Stimulated activated CD4-positive, alpha-beta T cell treated with anti-CD3 and anti-CD28 coated beads, Interleukin-15, amount 100 ng/mL, for 1 hour (primary cell): ENCODE measurements around the gene ANKRD34A.
"Not testable (repeated sequence)": the region's sequence is repeated elsewhere in the genome, so short reads cannot be mapped to it uniquely, and the experiment has no call there.

Source experiments
- DNase-seq, 2 donors: peaks; one replicate each; pipeline ENCODE4 v3.0.0-alpha.2; 2020; ENCODE audit warnings: low read depth in 1 of 2, low spot score in 1 of 2

The ANKRD34A gene

GRCh38 chr1:145949219-145949618 is 15.2 kb downstream of the ANKRD34A start:
- DNase-seq = no peak

DNA sequence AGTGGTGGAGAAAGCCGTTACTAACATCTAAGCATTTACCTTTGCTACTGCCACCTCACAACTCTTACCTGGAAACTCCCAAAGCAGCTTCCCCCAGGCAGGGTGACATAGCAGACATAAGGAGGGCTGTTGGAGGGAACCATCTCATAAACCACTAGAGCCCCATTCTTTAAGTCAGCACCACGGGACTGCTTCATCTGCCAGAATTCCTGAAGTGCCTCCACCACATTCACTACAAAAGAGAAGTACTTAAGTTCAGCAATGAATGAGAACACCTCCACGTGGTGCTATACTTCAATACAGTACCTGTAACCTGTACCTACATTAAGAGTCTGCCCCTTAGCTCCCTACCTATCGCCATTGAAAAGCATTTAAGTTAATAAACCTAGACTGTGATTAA is 16.8 kb downstream of the ANKRD34A start:
- DNase-seq = no peak

GRCh38 chr1:145946477-145946986 is 17.8 kb downstream of the ANKRD34A start:
- no peak for DNase-seq

DNA sequence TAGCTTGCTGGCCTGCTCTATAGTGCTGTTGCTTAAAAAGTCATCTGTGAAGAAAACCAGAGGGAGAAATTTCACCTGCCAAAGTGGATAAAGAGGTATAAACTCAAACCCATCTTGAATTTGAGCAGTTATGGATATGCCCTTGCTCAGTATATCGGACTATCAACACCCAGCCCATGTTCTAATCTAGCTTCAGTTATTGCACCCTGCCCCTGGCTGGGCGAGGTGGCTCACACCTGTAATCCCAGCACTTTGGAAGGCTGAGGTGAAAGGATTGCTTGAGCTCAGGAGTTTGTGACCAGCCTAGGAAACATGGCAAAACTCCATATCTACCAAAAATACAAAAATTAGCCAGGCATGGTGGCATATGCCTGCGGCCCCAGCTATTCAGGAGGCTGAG is 19.8 kb downstream of the ANKRD34A start:
- DNase-seq = no peak

DNA sequence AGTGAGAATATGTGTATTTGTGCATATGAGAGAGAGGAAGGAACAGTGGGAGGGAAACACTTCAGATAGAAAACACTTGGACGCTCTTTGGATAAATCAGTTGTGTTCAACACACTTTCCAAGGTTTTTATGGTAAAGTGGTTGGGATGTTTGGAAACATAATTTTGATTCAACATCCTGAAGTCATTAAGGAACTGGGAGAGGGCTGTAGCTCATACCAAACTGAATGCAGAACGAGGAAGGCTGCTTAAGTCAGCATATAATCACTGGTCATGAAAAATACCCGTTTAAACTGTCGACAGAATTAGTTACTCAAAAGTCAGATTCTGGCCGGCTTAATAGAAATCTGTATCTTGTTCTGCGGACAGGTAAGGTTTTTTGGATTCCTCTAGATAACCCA is 21.5 kb downstream of the ANKRD34A start:
- no peak for DNase-seq

DNA sequence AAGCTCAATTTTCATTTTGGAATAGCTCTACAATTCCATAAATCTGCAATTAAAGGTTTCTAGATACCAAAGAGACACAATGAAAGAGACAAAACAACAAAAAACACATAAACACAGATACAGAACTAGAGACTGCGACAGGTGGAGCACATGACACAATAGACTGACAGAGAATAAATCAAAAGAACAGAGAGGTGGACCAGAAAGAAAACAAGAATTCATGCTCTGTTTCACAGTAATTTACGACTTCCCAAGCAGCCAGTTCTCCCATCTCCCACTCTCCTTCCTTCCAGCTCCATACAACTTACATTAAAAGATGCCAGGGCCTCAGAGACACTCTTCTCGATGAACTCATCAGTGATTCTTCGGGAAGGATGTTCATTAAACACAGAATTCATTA is 22.0 kb downstream of the ANKRD34A start:
- no peak for DNase-seq

DNA sequence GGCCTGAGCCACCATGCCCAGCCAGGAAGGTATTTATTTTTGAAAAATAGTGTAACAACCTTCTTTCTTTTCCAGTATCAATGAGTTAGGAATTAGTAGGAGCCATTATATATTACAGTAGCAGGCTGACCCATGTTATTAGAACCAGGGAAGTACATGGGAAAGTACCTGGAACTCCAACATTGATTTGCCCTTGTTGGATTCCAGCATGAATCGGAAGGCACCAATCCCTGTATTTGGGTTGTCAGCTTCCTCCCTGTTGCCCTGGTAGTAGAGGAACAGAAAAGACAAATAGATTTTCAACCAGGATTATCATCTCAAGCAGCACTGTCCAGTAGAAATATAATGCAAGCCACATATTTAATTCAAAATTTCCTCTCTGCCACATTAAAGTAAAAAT is 26.9 kb downstream of the ANKRD34A start:
- DNase-seq = no peak

GRCh38 chr1:145936247-145936646 is 28.1 kb downstream of the ANKRD34A start:
- no peak for DNase-seq

DNA sequence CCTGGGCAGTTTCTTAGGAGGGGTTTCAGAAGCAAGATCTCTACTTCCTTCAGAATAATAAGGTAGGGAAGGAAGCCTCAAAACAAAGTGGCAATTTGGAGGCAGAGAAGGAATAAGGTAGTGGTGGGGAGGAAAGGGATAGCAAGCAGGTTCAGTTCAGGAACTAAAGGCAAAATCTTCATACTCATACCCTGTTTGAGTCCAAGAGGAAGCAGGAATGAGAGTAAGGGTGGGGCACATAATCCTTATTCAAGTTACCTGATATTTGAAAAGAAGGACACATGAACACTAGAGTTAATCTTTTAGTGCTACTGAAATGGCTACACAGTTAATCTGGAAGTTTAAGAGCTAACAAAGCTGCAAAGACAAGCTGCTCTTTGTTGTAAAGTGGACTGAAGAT is 28.7 kb downstream of the ANKRD34A start:
- DNase-seq = no peak

GRCh38 chr1:145932522-145933009 is 31.8 kb downstream of the ANKRD34A start:
- DNase-seq = not testable (repeated sequence)

DNA sequence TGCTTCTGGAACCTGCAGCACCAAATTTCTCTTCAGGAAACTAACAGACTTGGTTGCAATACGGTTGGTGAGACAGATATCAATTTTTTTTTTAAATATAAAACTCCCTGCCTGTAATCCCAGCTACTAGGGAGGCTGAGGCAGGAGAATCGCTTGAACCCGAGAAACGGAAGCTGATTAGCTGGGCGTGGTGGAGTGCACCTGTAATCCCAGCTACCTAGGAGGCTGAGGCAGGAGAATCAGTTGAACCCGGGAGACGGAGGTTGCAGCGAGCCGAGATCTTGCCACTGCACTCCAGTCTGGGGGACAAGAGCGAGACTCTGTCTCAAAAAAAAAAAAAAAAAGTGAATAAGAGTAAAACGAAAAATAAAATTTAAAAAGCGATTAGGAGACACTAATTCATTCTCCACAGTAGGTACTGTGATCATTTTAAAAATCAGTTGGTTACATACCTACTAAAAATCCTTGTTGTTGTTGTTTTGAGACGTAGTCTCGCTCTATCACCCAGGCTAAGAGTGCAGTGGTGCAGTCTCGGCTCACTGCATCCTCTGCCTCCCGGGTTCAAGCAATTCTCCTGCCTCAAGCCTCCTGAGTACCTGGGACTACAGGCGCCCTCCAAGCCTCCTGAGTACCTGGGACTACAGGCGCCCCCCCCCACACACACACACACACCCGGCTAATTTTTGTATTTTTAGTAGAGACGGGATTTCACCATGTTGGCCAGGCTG is 36.3 kb downstream of the ANKRD34A start:
- no peak for DNase-seq

DNA sequence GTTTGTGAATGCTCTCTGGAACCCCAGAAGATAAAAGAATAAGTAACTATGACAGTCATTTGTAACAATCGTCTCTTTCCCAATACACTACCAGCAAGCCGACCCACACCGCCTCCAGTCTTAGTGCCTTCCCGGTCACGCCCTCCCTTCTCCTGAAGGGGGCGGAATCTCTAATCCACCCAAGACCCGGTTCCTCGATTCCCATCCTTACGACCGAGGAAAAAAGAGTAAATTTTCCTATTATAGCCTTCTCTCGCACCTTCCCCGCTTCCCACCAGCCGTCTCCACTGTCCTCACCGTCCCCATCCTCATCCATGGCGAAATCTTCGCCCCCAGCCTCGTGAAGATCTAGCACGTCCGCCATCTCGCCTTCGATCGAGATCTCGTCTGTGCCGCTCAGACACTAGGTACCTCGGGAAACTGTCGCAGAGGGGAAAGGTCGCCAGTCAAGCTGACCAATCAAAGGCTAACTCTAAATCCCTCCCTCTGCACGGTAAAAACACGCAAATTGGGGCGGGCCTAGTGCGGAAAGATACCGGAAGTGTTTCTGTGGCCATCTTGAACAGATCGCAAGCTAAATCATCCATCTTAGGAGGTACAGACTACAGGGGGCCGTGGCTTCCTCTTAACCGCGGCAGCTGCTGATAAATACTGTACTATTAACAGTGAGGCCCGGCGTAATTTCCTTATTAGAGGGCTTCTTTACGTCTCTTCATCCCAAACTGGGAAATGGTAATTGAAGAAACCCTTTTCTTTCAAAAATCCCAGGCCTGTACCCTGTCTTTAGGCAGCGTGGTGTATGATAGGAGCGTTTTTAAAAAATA is 37.1 kb downstream of the ANKRD34A start, which contains the start of gene RBM8A:
Gene RBM8A, minus strand, starts transcription at position 422 of the 824 bp plus-strand sequence. Its CDS starts 58 bp downstream, at position 364.
- peak; percentile 74 to 86 for DNase-seq

GRCh38 chr1:145926686-145927062 is 37.7 kb downstream of the ANKRD34A start:
- peak in 1 of 2 donors; percentile 28 for DNase-seq

DNA sequence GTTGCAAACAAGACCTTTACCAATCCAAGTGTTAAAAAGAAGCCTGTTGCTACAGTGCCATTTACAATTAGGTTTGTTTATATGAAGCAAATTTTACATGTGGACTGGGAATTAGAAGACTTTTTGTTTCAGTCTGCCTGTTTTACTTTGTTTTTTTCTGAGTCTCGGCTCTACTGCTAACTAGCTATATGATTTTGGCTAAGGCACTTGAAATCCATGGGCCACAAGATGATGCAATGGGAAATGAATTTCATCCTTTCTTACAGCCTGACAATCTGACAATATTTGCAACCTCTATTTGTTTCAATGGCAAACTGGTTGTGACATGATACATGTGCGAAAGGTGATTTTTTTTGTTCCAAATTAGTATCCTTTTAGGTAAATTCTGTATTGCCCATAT is 42.1 kb downstream of the ANKRD34A start:
- no peak for DNase-seq

DNA sequence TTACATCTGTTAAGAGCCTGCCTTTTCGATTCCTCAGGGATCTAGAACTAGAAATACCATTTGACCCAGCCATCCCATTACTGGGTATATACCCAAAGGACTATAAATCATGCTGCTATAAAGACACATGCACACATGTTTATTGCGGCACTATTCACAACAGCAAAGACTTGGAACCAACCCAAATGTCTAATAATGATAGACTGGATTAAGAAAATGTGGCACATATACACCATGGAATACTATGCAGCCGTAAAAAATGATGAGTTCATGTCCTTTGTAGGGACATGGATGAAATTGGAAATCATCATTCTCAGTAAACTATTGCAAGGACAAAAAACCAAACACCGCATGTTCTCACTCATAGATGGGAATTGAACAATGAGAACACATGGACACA is 44.1 kb downstream of the ANKRD34A start:
- not testable (repeated sequence) for DNase-seq

DNA sequence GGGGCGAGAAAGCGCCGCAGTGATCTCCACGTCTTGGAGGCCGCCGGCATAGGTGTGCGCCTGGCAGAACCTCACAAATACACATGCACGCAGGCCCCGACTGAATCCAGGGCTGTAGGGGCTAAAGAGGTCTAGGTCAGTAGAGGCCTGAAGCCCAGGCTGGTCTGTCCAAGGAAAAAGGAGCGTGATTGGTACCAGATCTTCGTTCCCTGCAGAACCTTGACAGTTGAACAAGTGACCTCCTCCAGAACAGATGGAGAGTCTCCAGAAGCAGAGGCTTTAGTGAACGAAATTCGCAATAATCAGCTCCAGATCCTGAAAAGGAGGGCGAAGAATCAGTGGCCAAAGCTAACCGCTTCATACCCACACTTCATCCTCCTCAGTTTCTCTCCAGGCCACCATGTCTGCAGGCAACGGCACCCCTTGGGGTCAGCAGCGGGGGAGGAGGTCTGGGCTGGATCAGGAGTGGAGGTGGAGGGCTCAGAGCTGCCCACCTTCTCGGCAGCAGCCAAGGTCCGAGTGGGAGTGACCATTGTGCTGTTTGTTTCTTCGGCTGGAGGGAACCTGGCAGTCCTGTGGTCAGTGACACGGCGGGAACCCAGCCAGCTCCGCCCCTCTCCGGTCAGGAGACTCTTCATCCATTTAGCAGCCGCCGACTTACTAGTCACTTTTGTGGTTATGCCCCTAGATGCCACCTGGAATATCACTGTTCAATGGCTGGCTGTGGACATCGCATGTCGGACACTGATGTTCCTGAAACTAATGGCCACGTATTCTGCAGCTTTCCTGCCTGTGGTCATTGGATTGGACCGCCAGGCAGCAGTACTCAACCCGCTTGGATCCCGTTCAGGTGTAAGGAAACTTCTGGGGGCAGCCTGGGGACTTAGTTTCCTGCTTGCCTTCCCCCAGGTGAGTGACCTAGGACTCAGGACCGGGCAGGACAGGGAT is 45.1 kb downstream of the ANKRD34A start:
- no peak for DNase-seq

- DNase-seq = peak; percentile 85 to 90
Observed at GRCh38 chr1:145918144-145918991, 46.0 kb downstream of the ANKRD34A start, which contains the start of gene PEX11B. Gene PEX11B, minus strand, starts transcription at chr1:145918717. Its CDS starts 29 bp downstream, at chr1:145918688.

DNA sequence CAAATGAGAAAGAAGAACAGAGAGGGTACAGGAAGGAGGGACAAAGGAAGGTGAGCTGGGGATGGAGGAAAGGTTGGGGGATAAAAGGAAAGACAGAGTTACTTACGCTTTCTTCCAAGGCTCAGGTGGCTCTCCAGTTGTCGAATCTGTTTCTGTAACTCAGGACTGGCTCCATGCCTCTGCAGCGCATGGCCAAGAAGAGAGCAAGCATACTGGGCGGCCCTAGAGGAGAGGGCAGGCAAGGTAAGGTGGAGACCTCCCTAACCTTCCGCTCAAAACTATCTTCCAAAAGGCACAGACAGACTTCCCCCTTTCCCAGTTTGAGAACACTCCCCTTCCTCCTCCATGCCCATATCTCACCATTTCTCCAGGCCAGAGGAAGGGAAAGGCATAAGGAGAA is 46.8 kb downstream of the ANKRD34A start:
- DNase-seq = no peak

DNA sequence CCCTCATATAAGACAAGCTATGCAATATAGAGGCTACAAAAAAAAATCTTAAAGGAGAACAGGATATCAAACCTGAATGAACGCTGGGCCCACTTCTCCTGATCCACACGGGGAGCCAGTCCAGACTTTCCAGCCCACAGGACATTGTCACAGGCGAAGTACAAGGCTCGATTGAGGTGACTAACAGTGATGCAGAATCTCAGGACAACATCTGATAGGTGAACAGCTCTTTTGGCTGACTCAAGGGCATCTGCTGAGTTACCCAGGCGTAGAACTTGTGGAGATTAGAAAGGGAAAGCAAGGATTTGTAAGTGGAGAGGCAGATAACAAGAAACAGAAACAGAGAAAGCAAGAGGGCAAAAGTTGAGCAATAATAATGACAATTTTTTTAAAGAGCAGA is 47.6 kb downstream of the ANKRD34A start:
- DNase-seq = no peak

GRCh38 chr1:145912128-145912641 is 52.2 kb downstream of the ANKRD34A start:
- DNase-seq = no peak
